Thoracic aorta (tissue), 2 donors: ENCODE measurements around the gene CYB5R2. TPM values are rescaled to one million over a fixed set of nuclear protein-coding genes. Genes with fewer than 3 reads are reported as not detected.
"Not testable (repeated sequence)": the region's sequence is repeated elsewhere in the genome, so short reads cannot be mapped to it uniquely, and the experiment has no call there.

ENCODE experiments used
- ATAC-seq: fragments of 150-250 bp; one replicate; pipeline ENCODE4 v1.8.0; 2017; ENCODE audit warnings: low read depth; ENCODE audit not compliant: insufficient number of reproducible peaks, low FRiP score
- DNase-seq: peaks from one replicate; pipeline ENCODE4 v3.0.0-alpha.2; 2020; ENCODE audit warnings: low spot score
- H3K27ac ChIP-seq, 2 donors: fragments of 200-600 bp; sonication (generic); 1 replicate in 1 of 2; 2 replicates in 1 of 2; pipeline ENCODE4 v1.5.1; 2016; ENCODE audit warnings: mild to moderate bottlenecking in 2 of 2, moderate library complexity in 2 of 2
- H3K27me3 ChIP-seq: fragments of 200-600 bp; sonication (generic); replicated peaks from 2 replicates; pipeline ENCODE4 v1.6.0; 2016; ENCODE audit warnings: mild to moderate bottlenecking; ENCODE audit not compliant: insufficient read depth
- H3K36me3 ChIP-seq: fragments of 200-600 bp; sonication (generic); one replicate; pipeline ENCODE4 v1.5.1; 2016
- H3K4me1 ChIP-seq, 2 donors: fragments of 200-600 bp; sonication (generic); 1 replicate in 1 of 2; 2 replicates in 1 of 2; pipeline versions ENCODE4 v1.5.1 to v1.6.0; 2016; ENCODE audit warnings: low read depth in 2 of 2, mild to moderate bottlenecking in 1 of 2; ENCODE audit not compliant: control insufficient read depth in 1 of 2
- H3K4me3 ChIP-seq: fragments of 200-600 bp; sonication (generic); 2 replicates; pipeline ENCODE4 v1.5.1; 2016; ENCODE audit warnings: mild to moderate bottlenecking
- H3K9me3 ChIP-seq: fragments of 200-600 bp; sonication (generic); 2 replicates; pipeline ENCODE4 v1.5.1; 2016
- CTCF ChIP-seq: fragments of 200-600 bp; sonication (generic); IDR thresholded peaks from one replicate; pipeline ENCODE4 v1.5.1; 2019; ENCODE audit warnings: antibody characterized with exemption
- total RNA-seq, 2 donors: library from RNA; depleted of rRNA; stranded (reverse); fragments of >200 nt; gene quantifications; one replicate each; pipeline versions ENCODE4 v1.1.0 to v1.2.3, GENCODE V29; 2016

CYB5R2 gene
- total RNA-seq, 2 donors from 2014 or later: 12.6 to 21.3 TPM

- Histone ChIP-seq H3K9me3 (no peaks in the 10 kb centered on the region), H3K4me3 (no peak overlapping the region), H3K27ac (no peak overlapping the region), H3K36me3 (peaks cover 13% of the 10 kb centered on the region), H3K4me1 (no peaks in the 10 kb centered on the region), H3K27me3 (no peaks in the 10 kb centered on the region)
- peak; percentile 28 for ATAC-seq
- TF ChIP-seq CTCF: peak; percentile 82
- DNase-seq: peak; percentile 19
These were observed 7.6 kb downstream of the CYB5R2 start for GRCh38 chr11:7665473-7666291.

- no peak overlapping the region for H3K27ac ChIP-seq
These were observed 8.4 kb downstream of the CYB5R2 start for GRCh38 chr11:7664867-7665266.

GRCh38 chr11:7663531-7663930 is 9.8 kb downstream of the CYB5R2 start:
- H3K9me3 ChIP-seq, H3K27me3 ChIP-seq, H3K27ac ChIP-seq, H3K4me3 ChIP-seq, H3K4me1 ChIP-seq, ATAC-seq, DNase-seq: not testable (repeated sequence)
- H3K36me3 ChIP-seq: peaks cover 13% of the 10 kb centered on the region

More at GRCh38 chr11:7664867-7665266, 8.4 kb downstream of the CYB5R2 start:
- ATAC-seq (no peak), DNase-seq (no peak)
- no peaks in the 10 kb centered on the region for H3K27me3 ChIP-seq
- H3K4me1 ChIP-seq: no peaks in the 10 kb centered on the region
- no peak for TF ChIP-seq CTCF
- no peaks in the 10 kb centered on the region for H3K9me3 ChIP-seq
- H3K36me3 ChIP-seq: peaks cover 13% of the 10 kb centered on the region
- no peak overlapping the region for H3K4me3 ChIP-seq

GRCh38 chr11:7657306-7658025 is 15.8 kb downstream of the CYB5R2 start:
- Histone ChIP-seq H3K36me3 (peaks cover 48% of the 10 kb centered on the region), H3K27ac (no peak overlapping the region), H3K27me3 (no peaks in the 10 kb centered on the region), H3K9me3 (no peaks in the 10 kb centered on the region), H3K4me1 (no peaks in the 10 kb centered on the region), H3K4me3 (no peak overlapping the region)
- ATAC-seq (no peak), DNase-seq (no peak)
- TF ChIP-seq CTCF: peak; percentile 25

- no peak for TF ChIP-seq CTCF
- DNase-seq (no peak), ATAC-seq (no peak)
- H3K27ac ChIP-seq: no peak overlapping the region
- H3K27me3 ChIP-seq: no peaks in the 10 kb centered on the region
- H3K9me3 ChIP-seq: no peaks in the 10 kb centered on the region
- H3K4me3 ChIP-seq: no peak overlapping the region
- no peaks in the 10 kb centered on the region for H3K4me1 ChIP-seq
- peaks cover 56% of the 10 kb centered on the region for H3K36me3 ChIP-seq
These were observed 16.6 kb downstream of the CYB5R2 start for GRCh38 chr11:7656704-7657103.
